Measurements from ENCODE around the gene TMEM183A. TPM values are rescaled to one million over a fixed set of nuclear protein-coding genes. Genes with fewer than 3 reads are reported as not detected.

Gene TMEM183A
- total RNA-seq, 1 donor from 2014 or later, result 74.3 TPM

DNA sequence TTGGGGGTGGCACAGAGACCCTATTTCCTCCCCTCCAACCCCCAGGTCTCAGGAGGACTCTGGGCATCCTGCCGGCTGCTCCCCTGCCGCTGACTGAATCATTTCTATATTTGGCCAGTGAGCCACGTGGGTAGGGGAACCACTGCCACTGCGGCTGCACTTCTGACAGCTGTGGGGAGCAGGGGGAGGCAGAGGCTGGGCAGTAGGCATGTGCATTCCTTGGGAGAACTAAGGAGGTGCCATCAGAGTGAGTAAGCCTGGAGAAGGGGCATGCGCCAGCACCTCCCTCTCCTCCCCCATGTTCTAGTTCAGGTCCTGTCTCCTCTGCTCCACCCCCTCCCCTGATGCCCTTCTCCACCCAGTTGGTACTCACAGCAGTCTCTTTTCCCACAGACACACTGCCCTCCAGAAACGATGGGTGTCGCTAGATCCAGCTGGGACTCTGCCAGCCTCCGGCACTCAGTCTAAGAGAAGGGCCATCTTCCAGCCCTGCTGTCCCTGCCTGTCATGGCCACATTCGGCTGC, 31.1 kb downstream of the TMEM183A start:
- Mint-ChIP-seq H3K9me3 (ENCODE audit: low read depth) (no peaks in the 10 kb centered on the region), H3K27me3 (peaks cover 54% of the 10 kb centered on the region), H3K36me3 (ENCODE audit: insufficient read depth) (no peaks in the 10 kb centered on the region), H3K4me3 (ENCODE audit: low read depth) (no peak overlapping the region), H3K4me1 (ENCODE audit: low read depth) (no peaks in the 10 kb centered on the region), H3K27ac (no peak overlapping the region)
- no peak for DNase-seq (ENCODE audit: low spot score, unreplicated experiment)
- TF ChIP-seq, protein P1, sequence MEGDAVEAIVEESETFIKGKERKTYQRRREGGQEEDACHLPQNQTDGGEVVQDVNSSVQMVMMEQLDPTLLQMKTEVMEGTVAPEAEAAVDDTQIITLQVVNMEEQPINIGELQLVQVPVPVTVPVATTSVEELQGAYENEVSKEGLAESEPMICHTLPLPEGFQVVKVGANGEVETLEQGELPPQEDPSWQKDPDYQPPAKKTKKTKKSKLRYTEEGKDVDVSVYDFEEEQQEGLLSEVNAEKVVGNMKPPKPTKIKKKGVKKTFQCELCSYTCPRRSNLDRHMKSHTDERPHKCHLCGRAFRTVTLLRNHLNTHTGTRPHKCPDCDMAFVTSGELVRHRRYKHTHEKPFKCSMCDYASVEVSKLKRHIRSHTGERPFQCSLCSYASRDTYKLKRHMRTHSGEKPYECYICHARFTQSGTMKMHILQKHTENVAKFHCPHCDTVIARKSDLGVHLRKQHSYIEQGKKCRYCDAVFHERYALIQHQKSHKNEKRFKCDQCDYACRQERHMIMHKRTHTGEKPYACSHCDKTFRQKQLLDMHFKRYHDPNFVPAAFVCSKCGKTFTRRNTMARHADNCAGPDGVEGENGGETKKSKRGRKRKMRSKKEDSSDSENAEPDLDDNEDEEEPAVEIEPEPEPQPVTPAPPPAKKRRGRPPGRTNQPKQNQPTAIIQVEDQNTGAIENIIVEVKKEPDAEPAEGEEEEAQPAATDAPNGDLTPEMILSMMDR (IDR thresholded peaks at IDR 0.05; ENCODE audit: unreplicated experiment), result no peak

DNA sequence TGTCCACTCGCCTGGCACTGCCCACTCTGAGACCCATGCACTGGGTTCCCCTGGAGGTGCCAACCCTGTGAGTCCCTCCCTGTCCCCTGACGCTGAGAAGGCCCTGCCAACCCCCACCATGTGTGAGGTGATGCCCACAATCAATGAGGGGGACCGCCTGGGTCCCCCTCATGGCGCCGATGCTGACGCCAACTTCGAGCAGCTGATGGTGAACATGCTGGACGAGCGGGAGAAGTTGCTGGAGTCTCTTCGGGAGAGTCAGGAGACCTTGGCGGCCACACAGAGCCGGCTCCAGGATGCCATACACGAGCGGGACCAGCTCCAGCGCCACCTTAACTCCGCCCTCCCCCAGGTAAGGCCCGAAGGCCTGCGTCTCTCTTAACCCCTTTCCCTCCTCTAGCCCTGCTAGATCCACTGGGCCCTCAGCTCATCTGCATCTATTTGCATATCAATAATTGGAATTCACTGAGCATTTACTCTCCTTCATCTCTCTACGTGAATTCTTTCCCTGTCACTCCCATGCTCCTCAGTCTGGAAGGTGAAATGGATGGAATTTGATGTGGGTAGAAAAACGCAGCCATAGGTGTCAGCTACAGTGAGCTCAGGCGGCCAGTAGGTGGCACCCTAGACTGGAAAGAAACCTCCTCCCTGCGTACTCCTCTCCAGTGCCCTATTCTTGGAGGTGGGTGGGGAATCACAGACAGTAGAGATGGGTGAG, 31.9 kb downstream of the TMEM183A start:
- TF ChIP-seq, protein P1 (IDR thresholded peaks at IDR 0.05; ENCODE audit: unreplicated experiment), result peak; percentile 91

DNA sequence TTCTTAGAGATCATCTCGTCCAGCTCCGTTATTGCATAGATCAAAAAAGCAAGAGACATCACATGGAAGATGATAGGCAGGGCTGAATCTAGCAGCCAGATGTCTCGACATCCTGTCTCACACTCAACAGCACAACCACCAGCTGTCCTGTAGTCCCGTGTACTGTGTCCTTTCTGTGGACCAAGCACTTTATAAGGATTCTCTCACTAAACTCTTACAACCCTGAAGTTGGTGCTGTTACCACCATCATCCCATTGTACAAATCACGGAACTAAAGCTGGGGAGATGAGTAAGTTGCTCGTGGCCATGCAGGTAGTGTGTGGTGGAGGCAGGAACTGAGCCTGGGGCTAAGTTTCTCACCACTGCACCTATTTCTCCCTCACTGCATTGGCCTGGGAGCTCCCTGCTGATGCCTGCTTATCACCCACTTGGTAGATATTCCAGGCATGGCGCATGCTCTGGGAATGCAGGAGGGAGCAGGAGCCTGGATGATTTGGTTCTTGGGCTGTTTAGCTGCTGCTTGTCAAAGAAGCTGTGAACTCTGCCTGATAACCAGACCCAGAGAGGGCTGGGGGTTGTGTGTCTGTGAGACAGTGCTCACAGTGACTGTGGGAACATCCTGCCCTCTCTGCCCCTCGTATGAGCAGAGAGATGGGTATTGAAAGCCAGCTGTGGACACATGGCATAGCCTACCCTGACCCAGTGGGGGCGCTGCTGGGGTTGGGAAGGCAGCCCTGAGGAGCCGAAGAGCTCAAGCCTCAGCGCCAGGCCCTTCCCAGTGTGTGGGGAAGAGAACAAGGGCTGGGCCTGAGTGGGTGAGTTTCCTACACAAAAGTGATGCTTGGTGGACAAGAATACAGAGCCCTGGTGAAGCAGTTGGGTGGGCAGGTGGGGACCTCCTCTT, 32.7 kb downstream of the TMEM183A start:
- no peak overlapping the region for H3K27ac Mint-ChIP-seq

More for the DNA sequence above, 31.9 kb downstream of the TMEM183A start:
- no peaks in the 10 kb centered on the region for H3K4me1 Mint-ChIP-seq (ENCODE audit: low read depth)
- no peak overlapping the region for H3K4me3 Mint-ChIP-seq (ENCODE audit: low read depth)
- DNase-seq (ENCODE audit: low spot score, unreplicated experiment), result peak; percentile 56
- no peaks in the 10 kb centered on the region for H3K9me3 Mint-ChIP-seq (ENCODE audit: low read depth)
- H3K27me3 Mint-ChIP-seq, result peaks cover 53% of the 10 kb centered on the region
- H3K27ac Mint-ChIP-seq, result no peak overlapping the region
- H3K36me3 Mint-ChIP-seq (ENCODE audit: insufficient read depth), result no peaks in the 10 kb centered on the region

DNA sequence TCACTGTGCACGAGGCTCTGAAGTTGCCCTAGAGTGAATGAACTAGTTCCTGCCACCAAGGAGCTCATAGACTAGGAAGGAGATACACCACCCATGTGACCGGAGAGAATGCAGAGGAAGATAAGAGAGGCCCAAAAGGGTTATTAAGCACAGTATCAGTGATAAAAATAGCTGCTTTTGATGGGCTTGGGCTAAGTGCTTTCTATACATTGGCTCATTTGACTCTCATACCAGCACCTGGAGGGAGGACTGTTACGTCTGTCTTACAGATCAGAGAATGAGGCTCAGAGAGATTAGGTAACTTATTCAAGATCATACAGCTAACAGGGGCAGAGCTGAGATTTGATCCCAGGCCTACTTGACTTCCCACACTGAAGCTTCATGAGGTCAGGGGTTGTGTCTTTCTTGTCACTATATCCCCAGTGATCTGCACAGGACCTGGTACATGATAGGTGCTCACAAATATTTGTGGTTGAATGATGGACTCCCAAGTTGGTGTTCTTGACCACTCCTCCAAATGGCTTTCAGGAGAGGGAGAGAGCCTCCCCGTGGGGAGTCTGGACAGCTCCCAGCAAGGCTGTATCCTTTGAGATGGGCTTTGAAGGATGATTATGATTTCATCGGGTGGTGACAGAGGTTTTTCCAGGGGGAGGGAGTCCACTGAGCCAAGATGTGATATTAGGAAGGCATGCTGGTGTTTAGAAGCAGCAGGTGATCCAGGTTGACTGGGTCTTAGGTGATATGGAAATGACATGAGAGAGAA, 33.5 kb downstream of the TMEM183A start:
- no peak overlapping the region for H3K27ac Mint-ChIP-seq
- H3K9me3 Mint-ChIP-seq (ENCODE audit: low read depth), result no peaks in the 10 kb centered on the region
- DNase-seq (ENCODE audit: low spot score, unreplicated experiment), result no peak
- H3K36me3 Mint-ChIP-seq (ENCODE audit: insufficient read depth), result no peaks in the 10 kb centered on the region
- TF ChIP-seq, protein P1 (IDR thresholded peaks at IDR 0.05; ENCODE audit: unreplicated experiment), result no peak
- H3K4me1 Mint-ChIP-seq (ENCODE audit: low read depth), result no peaks in the 10 kb centered on the region
- H3K27me3 Mint-ChIP-seq, result peaks cover 61% of the 10 kb centered on the region
- H3K4me3 Mint-ChIP-seq (ENCODE audit: low read depth), result no peak overlapping the region

More for the DNA sequence above, 32.7 kb downstream of the TMEM183A start:
- Mint-ChIP-seq H3K4me3 (ENCODE audit: low read depth) (no peak overlapping the region), H3K9me3 (ENCODE audit: low read depth) (no peaks in the 10 kb centered on the region), H3K36me3 (ENCODE audit: insufficient read depth) (no peaks in the 10 kb centered on the region), H3K27me3 (peaks cover 58% of the 10 kb centered on the region), H3K4me1 (ENCODE audit: low read depth) (no peaks in the 10 kb centered on the region)
- no peak for DNase-seq (ENCODE audit: low spot score, unreplicated experiment)
- TF ChIP-seq, protein P1 (IDR thresholded peaks at IDR 0.05; ENCODE audit: unreplicated experiment), result peak; percentile 33
